HG02970 (cell line): ENCODE data around the gene GPAT2.
"Not testable (repeated sequence)": the region's sequence is repeated elsewhere in the genome, so short reads cannot be mapped to it uniquely, and the experiment has no call there.

Source experiments
- ATAC-seq: cut with Tn5 transposase; IDR thresholded peaks from one replicate; pipeline ENCODE4 v1.9.1; 2021; ENCODE audit warnings: mild to moderate bottlenecking, moderate library complexity, moderate number of reproducible peaks; ENCODE audit not compliant: unreplicated experiment, low FRiP score

Gene GPAT2

DNA sequence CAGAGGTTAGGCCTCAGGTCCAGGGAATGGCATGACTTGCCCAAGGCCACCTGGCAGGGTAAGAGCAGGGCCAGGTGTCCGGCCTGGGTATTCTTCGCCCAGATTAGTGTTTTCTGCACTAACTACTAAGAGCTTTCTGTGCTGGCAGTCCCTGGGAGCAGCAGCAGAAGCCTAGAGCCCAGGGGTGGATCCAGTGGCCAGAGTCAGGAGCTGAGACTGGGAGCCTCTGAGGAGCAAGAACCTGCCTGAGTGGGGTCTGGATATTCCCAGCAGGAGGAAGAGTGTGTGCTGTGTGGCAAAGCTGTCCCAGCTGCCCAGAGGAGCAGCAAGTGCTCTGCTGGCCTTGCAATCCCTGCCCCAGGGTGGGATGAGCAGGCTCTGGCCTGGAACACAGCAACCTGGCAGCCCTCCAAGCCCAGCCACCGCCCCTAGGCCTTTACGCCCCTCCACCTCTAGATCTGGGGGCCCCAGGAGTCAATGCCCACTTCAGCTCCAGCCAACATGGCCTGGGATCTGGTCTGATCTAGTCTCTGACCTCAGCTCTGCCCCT lies 30.7 kb upstream of the GPAT2 start:
- no peak for ATAC-seq

DNA sequence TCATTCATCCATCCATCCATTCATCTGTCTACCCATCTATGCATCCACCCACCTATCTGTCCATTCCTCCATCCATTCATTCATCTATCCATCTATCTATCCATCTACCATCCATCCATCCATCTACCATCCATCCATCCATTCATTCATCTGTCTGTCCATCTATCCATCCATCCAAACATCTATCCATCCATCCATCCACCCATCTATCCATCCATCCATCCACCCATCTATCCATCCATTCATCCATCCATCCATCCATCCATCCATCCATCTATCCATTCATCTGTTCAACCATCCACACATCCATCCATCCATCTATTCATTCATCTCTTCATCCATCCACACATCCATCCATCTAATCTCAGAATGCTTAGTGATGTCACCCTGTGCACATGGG lies 30.0 kb upstream of the GPAT2 start:
- ATAC-seq = not testable (repeated sequence)

DNA sequence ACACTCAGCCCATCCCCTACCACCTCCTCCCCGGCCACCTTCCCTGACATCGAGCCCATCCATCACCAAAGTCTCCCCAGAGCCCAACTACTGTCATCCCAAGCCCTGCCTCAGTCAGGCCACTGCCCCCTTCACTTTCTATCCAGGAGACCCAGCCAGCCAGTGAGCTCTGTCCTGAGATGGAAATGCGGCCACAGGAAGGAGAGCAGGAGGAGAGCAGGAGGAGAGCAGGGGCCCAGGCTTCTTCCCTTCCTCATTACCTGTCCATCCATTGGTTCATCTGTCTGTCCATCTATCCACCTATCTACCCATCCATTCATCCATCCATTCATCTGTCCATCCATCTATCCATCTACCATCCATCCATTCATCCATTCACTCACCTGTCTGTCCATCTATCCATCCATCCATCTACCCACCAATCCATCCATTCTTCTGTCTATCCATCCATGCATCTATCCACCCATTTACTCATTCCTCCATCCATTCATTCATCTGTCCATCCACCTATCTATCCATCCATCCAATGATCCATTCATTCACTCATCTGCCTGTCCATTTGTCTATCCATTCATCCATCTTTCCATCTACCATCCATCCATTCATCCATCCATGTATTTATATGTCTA lies 29.4 kb upstream of the GPAT2 start:
- ATAC-seq = not testable (repeated sequence)

DNA sequence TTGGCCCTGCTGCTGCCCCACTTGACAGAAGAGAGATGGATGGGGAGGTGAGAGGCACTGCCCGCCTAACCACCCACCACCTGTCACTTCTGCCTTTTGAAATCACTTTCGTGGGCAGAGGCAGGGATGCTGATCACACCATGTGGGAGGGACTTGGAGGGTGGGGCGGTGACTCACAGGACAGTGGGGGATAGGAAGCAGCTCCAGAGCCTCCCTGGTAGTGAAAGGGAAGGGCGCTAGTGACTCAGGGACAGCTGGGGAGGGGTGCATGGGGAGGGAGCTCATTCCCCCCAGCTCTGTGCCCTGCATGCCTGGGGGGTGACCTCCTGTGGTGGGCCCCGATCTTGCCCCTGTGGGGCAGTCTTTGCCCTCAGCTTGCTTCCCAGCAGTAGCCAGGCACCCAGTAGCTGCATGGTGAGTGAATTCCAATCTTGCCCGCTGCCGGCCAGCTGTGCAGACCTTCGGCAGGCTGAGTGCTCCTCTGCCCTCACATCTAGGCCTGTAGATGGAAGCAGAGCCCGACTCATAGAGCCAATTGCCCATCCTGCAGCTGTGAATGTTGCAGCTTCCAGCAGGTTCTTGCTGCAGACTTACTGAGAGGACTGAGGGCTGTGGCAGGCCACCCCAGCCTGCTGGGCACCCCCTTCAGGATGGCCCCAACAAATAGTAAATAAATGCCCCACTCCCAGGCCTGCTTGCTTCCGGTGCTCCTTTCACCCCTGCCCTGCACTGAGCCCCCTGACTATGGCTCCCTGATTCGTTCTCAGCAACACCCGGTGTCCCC lies 28.6 kb upstream of the GPAT2 start:
- not testable (repeated sequence) for ATAC-seq

DNA sequence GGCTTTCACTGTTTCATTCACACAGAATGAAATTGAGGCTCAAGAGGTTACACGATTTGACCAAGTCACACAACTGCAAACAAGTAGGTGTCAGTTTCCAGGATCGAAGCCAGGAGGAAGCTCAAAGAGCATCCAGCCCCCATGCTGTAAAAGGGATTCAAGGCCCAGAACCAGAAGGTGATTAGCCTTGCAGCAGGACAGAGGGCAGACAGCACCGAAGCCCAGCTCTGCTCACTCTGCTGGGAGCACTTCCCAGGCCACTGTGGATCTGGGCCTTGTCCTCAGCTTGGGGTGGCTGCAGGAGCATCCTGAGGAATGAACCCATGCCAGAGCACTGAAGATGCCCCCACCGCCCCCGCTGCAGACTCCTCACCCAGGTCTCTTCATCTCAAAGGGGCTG lies 27.8 kb upstream of the GPAT2 start:
- ATAC-seq = not testable (repeated sequence)

DNA sequence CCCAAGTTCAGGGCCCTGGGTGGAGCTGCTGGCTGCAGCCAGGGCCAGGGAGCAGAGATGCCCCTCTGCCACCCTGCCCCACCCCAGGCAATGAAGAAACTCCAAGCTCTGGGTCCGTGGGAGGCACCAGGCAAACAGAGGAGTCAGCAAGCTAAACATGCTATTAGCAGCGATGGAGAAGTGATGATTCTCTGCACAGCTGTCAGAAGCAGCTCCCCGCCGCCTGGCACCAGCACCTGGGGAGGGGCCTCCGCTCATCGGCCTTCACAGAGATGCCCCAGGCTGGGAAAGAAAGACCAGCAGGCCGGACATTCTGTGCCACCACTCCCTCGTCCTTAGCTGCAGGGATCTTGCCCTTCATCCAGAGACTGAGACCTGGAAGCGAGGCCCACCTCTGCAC lies 27.2 kb upstream of the GPAT2 start:
- ATAC-seq = not testable (repeated sequence)

DNA sequence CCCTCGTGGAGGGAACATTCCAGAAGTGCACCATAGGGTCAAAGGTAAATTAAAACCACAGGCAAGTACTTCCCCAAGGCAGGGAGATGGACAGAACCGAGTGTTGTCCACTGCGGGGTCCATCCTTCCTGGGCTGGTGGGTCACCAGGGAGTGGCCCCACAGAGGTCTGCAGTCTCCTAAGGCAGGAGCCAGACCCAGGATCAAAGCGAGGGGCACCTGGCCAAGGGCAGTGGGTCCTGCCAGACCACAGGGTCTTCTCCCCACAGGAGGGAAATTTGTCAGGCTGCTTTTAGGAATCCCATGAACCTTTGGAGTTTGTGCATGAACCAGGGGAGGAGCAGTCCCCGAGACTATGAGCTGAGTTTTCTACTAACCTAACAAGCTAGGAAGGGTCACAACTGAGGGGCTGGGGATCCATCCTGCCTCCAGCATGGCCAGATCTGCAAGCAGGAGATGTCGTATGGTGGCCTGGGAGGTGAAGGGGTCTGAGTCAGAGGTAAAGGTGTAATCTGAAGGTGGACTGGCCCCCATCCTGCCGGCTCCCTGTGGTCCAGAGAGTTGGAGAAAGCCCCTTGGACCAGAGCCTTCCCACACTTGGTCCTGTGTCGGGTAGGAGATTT lies 26.6 kb upstream of the GPAT2 start:
- not testable (repeated sequence) for ATAC-seq

DNA sequence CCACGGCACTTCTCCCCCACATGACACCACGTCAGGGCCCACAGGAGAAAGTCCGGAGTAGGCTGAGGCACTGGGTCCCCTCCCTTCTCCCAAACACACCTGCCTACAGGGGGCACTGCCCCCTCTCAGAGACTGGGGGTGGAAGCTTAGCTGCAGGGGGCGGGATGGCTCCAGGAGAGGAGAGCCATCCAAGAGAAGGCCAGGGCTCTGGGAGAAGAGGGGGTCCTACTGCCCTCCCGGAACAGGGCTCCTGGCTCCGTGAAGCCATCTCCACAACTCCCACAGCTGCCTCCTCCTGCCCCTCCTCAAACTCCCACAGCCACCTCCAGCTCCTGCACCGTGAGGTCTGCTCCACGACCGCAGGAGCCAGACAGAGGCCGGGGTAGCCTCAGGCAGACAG lies 25.6 kb upstream of the GPAT2 start:
- not testable (repeated sequence) for ATAC-seq

DNA sequence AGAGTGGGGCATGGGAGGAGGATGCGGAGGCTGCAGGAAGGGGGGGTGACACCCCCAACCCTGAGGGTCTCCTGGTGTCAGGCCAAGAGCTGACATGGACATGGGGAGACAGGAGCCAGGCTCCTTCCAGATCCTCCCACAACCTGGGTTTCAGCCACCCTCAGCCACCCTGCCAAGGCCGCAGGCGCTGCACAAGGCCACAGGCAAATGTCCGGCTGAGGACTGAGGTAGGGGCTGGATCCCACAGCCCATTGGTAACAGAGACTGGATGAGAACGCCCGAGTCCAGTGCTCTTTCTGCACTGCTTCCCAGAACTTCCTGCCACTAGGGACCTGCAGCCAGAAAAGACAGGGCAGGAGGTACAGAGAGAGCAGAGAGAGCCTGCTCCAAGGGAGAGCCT lies 24.7 kb upstream of the GPAT2 start:
- not testable (repeated sequence) for ATAC-seq

DNA sequence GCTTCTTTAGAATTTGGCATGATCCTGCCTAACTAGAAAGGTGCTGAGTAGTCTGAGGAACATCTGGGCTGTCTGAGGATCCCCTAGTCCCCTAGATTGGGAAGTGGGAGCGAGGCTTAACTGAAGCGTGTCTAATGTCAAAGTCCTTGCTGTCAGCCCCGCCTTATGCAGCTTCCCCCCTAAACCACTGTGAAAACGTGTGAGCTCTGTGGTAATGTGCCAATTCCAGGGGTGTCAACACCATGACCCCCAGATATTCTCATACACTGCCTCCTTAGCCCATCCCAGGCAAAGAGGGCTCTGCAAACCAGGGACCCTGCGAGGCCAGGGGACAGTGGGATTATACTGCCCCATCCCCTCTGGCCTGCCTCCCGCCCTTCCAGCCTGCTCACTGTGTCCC lies 21.1 kb upstream of the GPAT2 start:
- not testable (repeated sequence) for ATAC-seq

DNA sequence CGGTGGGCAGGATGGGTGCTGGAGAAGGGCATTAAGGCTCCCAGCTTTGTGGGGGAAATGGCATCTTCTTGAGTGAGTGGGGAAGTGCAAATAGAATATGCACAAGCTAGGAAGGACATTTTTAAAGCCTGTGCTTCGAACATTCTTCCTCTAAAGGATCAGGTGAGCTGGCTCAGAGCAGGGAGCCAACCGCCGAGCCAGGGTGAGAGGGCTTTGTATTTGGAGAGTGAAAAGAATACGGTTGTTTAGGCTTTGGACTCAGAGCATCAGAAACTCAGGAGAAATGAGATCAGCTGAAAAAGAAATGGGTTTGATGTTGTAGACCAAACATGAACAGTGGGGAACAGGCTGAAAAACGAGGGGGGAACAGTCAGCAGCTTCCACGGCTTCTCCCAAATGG lies 19.8 kb upstream of the GPAT2 start:
- ATAC-seq = not testable (repeated sequence)

DNA sequence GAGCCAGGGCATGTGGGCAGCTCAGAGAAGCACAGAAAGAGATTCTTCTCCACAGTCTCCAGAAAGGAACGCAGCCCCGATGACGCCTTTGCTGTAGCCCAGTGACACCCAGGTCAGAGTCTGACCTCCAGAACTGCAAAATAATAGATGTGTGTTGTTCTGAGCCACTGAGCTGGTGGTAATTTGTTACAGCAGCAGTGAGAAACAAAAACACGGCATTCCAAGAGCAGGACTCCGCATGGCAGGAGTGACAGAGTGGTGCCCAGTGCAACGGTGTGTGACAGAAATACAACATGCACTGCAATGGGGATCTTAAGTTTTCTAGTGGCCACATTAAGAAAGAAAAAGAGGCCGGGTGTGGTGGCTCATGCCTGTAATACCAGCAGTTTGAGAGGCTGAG lies 18.7 kb upstream of the GPAT2 start:
- ATAC-seq = not testable (repeated sequence)

DNA sequence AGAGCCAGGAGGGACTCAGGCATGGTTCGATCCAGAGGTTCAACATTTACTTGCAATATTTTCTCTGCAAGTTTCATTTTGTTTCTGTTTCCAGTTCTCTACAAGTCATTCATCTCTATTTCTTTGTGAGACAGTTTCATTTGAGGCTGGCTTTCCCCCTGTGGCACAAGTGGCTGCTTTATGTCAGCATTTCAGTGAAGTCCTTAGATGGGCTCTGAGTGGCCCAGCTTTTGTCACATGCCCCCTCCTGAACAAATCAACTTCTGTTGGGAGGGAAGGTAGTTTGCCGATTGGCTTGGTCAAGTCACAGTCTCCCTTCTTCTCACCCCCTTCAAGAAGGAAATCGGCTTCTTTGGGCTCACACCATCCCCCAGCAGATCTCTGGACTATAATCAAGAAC lies 17.9 kb upstream of the GPAT2 start:
- ATAC-seq = not testable (repeated sequence)

DNA sequence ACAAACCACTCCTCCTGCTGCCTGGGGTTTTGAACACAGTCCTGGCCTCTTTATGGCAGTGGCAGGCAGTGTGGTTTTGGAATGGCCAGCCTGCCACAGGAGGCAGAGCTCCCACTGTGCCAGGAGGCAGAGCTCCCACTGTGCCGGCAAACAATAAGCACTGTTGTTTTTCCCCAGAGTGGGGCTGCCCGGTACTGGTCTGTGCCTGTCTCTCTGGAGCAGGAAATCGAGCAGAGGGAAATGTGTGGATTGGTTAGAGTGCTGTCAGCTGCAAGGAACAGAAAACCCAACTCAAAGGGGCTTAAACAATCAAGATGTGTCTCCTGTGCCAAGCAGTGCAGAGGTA lies 15.2 kb upstream of the GPAT2 start:
- not testable (repeated sequence) for ATAC-seq

DNA sequence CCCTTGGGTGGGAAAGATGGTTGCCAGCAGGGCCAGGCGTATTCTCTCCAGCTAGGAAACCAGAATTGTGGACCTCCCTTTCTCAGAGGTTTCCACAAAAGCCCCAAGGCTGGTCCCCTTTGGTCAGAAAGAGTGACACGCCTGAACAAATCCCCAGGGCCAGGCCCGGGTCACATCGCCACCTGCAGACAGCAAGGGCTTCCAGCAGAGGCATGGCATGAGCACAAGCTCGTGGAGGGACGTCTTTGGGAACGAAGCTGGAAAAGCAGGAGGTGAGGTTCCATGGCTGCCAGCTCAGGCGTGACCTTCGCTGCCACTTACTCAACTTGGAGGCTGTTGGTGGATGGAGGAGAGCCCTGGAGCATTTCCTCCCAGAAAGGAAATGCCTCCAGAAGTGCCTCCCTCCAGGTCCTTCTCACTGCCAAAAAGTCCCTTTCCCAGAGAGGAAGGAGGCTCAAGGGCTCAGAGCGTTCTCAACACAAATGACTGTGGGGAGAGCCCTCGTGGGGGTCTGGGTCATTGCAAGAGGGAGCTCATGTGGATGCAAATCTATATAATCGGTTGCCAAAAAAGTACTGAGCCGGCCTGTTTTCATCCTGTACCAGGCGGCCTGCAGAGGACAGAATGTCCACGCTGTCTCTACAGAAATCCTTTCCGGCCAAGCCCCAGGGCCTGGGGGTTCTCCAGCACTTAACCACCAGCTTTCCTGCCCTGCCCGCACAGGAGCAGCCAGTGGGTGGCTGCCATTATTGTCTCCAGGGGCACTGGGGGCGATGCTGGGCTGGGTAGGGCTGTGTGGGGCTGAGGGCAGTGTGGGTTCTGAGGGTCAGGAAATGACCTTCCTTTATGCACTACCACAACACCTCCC lies 14.6 kb upstream of the GPAT2 start:
- ATAC-seq = not testable (repeated sequence)

DNA sequence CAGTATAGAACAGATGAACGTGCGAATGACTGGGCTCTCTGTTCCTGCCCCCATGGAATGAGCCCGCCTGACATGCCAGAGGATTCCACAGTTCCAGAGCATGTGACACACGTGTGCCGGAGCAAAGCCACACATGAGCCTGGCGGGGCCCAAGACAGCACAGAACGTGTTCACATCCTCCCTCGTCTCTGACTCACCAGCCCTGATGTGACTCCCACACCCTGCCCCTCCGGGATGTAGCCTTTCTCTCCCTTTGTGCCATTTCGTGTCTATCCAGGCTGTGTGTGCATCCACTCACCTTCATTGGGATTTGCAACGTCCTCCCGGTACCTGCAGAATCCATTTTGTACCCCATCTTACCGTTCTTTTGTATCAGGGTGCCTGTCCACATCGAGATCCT lies 838 bp upstream of the GPAT2 start:
- not testable (repeated sequence) for ATAC-seq

DNA sequence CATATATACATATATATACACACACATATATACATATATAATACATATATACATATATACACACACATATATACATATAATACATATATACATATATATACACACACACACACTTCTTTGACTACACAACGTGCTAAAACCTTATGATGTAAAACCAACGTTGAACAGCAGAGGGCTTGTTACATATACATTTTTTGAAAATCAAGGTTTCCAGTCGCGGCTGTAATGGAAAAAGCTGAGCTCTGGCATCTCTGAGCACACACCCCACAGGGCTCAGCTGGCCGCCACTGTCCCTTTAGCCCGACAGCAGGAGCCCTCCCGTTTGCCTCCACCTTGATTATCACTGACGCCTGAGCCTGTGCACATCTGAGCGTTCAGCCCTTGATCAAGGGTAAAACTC lies 719 bp downstream of the GPAT2 start:
- ATAC-seq = not testable (repeated sequence)

DNA sequence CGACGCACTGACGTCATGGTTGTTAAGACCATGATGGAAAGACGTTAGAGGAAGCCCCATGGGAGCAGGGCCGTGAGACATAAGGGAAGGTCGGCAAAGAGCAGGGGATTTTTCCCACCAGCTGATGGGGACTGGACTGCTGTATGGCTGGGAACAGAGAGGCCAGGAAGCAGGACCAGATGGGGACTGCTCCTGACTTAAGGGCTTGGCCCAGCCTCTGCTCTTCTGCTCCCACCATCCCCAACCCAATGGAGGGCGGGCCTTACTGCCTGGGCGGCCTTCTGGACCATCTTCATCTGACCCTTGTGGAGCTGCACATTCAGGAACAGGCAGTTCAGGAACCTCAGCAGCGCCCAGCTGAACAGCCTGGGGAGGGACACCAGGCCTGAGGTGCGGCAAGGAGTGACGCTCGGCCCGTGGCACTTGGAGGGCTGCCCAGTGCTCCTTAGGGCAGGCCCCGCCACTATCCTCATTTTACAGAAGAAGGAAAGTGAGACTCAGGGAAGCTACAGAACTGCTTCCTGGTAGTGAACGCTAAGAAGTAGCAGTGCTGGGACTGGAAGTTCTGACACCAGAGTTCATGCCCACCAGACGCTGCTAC lies 6.9 kb downstream of the GPAT2 start:
- ATAC-seq = not testable (repeated sequence)

DNA sequence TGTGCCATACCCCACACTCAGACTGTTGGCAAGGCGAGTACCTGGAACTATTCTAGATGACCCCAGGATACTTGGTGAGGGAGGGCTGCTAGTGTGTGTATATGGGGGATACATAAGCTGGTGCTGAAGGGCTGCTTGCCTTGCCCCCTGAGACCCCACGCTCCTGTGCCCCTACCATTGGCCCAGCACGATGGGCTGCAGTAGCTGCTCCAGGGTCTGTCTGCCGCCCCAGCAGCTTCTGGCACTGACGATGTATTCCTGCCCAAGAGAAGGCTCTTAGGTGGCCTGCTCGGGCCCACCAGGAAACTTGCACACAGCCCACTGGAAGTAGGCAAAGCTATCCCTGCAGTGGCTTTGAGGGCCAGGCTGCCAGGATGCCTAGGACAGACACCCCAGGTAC lies 9.0 kb downstream of the GPAT2 start:
- not testable (repeated sequence) for ATAC-seq

DNA sequence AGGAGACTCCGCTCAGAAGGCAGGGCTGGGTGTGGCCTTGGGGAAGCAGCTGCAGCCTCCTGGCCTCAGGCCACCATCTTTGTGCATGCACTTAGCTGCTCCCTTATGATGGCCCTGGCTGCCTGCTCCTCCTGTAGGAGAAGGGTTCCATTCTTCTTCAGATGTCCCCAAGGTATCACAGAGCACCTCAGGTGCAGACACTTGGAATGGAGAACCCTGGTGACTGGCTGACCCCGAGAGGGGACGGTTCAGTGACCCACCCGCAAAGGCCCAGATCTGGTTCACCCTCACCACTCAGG lies 9.6 kb downstream of the GPAT2 start:
- ATAC-seq = no peak
